IMR-90 (cell line): ENCODE data around the gene TACR2. TPM values are rescaled to one million over a fixed set of nuclear protein-coding genes. Genes with fewer than 3 reads are reported as not detected.

Experiments used
- ATAC-seq: fragments of 200-7000 bp; cut with Tn5 transposase; 2 replicates; pipeline ENCODE4 v1.9.1; 2020; ENCODE audit warnings: low read depth, mild to moderate bottlenecking, moderate library complexity
- BruUV-seq: library from RNA; stranded (reverse); fragments of 400-500 nt; replicated peaks from 2 replicates; lab custom pipeline; 2021; lab: Mats Ljungman, UMichigan
- CTCF ChIA-PET: fragments of 300-600 bp; formaldehyde crosslinking; extraction: SDS; loops from one replicate; lab custom pipeline; 2021; ENCODE audit warnings: antibody characterized with exemption; lab: Yijun Ruan, JAX
- POLR2A ChIA-PET: fragments of 300-600 bp; sonication (Branson Sonifier 250); formaldehyde crosslinking; loops from one replicate; lab custom pipeline; 2022; ENCODE audit warnings: antibody characterized with exemption; ENCODE audit not compliant: unreplicated experiment; lab: Charles Lee
- DNase-seq: peaks from one replicate; pipeline ENCODE4 v3.0.0; 2013
- H2AFZ ChIP-seq: replicated peaks from 2 replicates; pipeline ENCODE3; 2013; ENCODE audit warnings: low read length, mild to moderate bottlenecking; ENCODE audit not compliant: poor library complexity
- H2AK5ac ChIP-seq: 2 replicates; pipeline ENCODE4 v1.6.1; 2013; ENCODE audit warnings: low read depth, low read length, inconsistent platforms
- H2AK9ac ChIP-seq: replicated peaks from 2 replicates; pipeline ENCODE3; 2013; ENCODE audit warnings: mild to moderate bottlenecking, low read depth, low read length, moderate library complexity; ENCODE audit not compliant: poor library complexity
- H2BK120ac ChIP-seq: 2 replicates; pipeline ENCODE4 v1.6.1; 2013; ENCODE audit warnings: low read depth, low read length, inconsistent platforms
- H2BK15ac ChIP-seq: 3 replicates; pipeline ENCODE4 v1.6.1; 2013; ENCODE audit warnings: low read depth, low read length, inconsistent platforms
- H2BK20ac ChIP-seq: 2 replicates; pipeline ENCODE4 v1.6.1; 2013; ENCODE audit warnings: low read depth, mild to moderate bottlenecking, inconsistent platforms, low read length, moderate library complexity
- H2BK5ac ChIP-seq: 2 replicates; pipeline ENCODE4 v1.6.1; 2013; ENCODE audit warnings: mild to moderate bottlenecking, low read depth, low read length, inconsistent platforms; ENCODE audit not compliant: poor library complexity, severe bottlenecking
- H3K14ac ChIP-seq: replicated peaks from 2 replicates; pipeline ENCODE4 v1.6.1; 2013; ENCODE audit warnings: low read depth, low read length, inconsistent platforms
- H3K18ac ChIP-seq: 2 replicates; pipeline ENCODE4 v1.6.1; 2013; ENCODE audit warnings: low read depth, low read length, control low read depth
- H3K23ac ChIP-seq: 2 replicates; pipeline ENCODE4 v1.6.1; 2013; ENCODE audit warnings: low read depth, low read length, inconsistent platforms
- H3K27ac ChIP-seq: 2 replicates; pipeline ENCODE4 v1.5.1; 2013; ENCODE audit warnings: mild to moderate bottlenecking, control low read depth, low read length; ENCODE audit not compliant: insufficient read depth
- H3K27me3 ChIP-seq: 2 replicates; pipeline ENCODE4 v1.6.1; 2013; ENCODE audit warnings: low read length; ENCODE audit not compliant: control insufficient read depth, insufficient read depth
- H3K36me3 ChIP-seq: 2 replicates; pipeline ENCODE4 v1.6.1; 2013; ENCODE audit warnings: low read length, mixed read lengths; ENCODE audit not compliant: control insufficient read depth, insufficient read depth
- H3K4ac ChIP-seq: 2 replicates; pipeline ENCODE4 v1.6.1; 2013; ENCODE audit warnings: low read depth, low read length, inconsistent platforms
- H3K4me1 ChIP-seq: 2 replicates; pipeline ENCODE4 v1.6.1; 2013; ENCODE audit warnings: low read length, mixed read lengths; ENCODE audit not compliant: control insufficient read depth, insufficient read depth
- H3K4me2 ChIP-seq: 2 replicates; pipeline ENCODE4 v1.6.1; 2013; ENCODE audit warnings: low read depth, mild to moderate bottlenecking, control low read depth, low read length, moderate library complexity
- H3K4me3 ChIP-seq: 2 replicates; pipeline ENCODE4 v1.5.1; 2013; ENCODE audit warnings: low read depth, mild to moderate bottlenecking, control low read depth, low read length, moderate library complexity; ENCODE audit not compliant: insufficient read depth
- H3K56ac ChIP-seq: 2 replicates; pipeline ENCODE4 v1.6.1; 2013; ENCODE audit warnings: low read length, inconsistent platforms; ENCODE audit not compliant: insufficient read depth; ENCODE audit errors: extremely low read depth
- H3K79me1 ChIP-seq, 2 experiments: 2 replicates each; pipeline ENCODE4 v1.6.1; 2013; ENCODE audit warnings: low read length in 2 of 2, inconsistent platforms in 1 of 2, low read depth in 1 of 2
- H3K9ac ChIP-seq: 2 replicates; pipeline ENCODE4 v1.6.1; 2013; ENCODE audit warnings: low read depth, low read length, control low read depth
- H3K9me1 ChIP-seq: 2 replicates; pipeline ENCODE4 v1.6.1; 2013; ENCODE audit warnings: low read length, inconsistent platforms; ENCODE audit not compliant: insufficient read depth
- H3K9me3 ChIP-seq: 2 replicates; pipeline ENCODE4 v1.6.1; 2013; ENCODE audit warnings: low read length; ENCODE audit not compliant: control insufficient read depth, insufficient read depth
- H4K20me1 ChIP-seq: 2 replicates; pipeline ENCODE4 v1.6.1; 2013; ENCODE audit warnings: low read length, inconsistent platforms; ENCODE audit not compliant: insufficient read depth
- H4K5ac ChIP-seq: 2 replicates; pipeline ENCODE4 v1.6.1; 2013; ENCODE audit warnings: mild to moderate bottlenecking, low read depth, low read length, control low read depth
- H4K8ac ChIP-seq, 2 experiments: 2 replicates each; pipeline ENCODE4 v1.6.1; 2013; ENCODE audit warnings: low read depth in 2 of 2, low read length in 2 of 2, control low read depth in 1 of 2, inconsistent platforms in 1 of 2
- H4K91ac ChIP-seq: 2 replicates; pipeline ENCODE4 v1.6.1; 2013; ENCODE audit warnings: low read depth, low read length, inconsistent platforms; ENCODE audit not compliant: insufficient read depth
- BHLHE40 ChIP-seq: fragments of 150-350 bp; IDR thresholded peaks from 2 replicates; pipeline ENCODE4 v1.6.1; 2016; ENCODE audit warnings: mild to moderate bottlenecking, low read depth, low read length
- CEBPB ChIP-seq: IDR thresholded peaks from 2 replicates; pipeline ENCODE4 v1.6.1; 2012; ENCODE audit warnings: low read depth, low read length, improper control_type of control experiment
- CHD1 ChIP-seq: IDR thresholded peaks from 2 replicates; pipeline ENCODE4 v1.6.1; 2012; ENCODE audit warnings: low read depth, low read length, improper control_type of control experiment
- ELK1 ChIP-seq: fragments of 150-350 bp; IDR thresholded peaks from 2 replicates; pipeline ENCODE4 v1.6.1; 2016; ENCODE audit warnings: low read depth, mild to moderate bottlenecking, low read length, moderate library complexity, borderline replicate concordance
- FOS ChIP-seq: fragments of 150-350 bp; IDR thresholded peaks from 2 replicates; pipeline ENCODE4 v1.6.1; 2016; ENCODE audit warnings: low read depth, low read length
- MAFK ChIP-seq: IDR thresholded peaks from 2 replicates; pipeline ENCODE4 v1.6.1; 2012; ENCODE audit warnings: low read depth, low read length, improper control_type of control experiment
- MAZ ChIP-seq: IDR thresholded peaks from 2 replicates; pipeline ENCODE4 v1.6.1; 2012; ENCODE audit warnings: low read depth, mild to moderate bottlenecking, low read length, improper control_type of control experiment, moderate library complexity, borderline replicate concordance
- MXI1 ChIP-seq: IDR thresholded peaks from 2 replicates; pipeline ENCODE4 v1.6.1; 2012; ENCODE audit warnings: low read depth, mild to moderate bottlenecking, low read length, moderate library complexity, borderline replicate concordance
- NFE2L2 ChIP-seq: fragments of 150-350 bp; IDR thresholded peaks from 2 replicates; pipeline ENCODE4 v1.6.1; 2016; ENCODE audit warnings: low read depth, mild to moderate bottlenecking, low read length
- POLR2A ChIP-seq: IDR thresholded peaks from 2 replicates; pipeline ENCODE4 v1.6.1; 2012; ENCODE audit warnings: mild to moderate bottlenecking, low read depth, low read length
- RAD21 ChIP-seq: IDR thresholded peaks from 2 replicates; pipeline ENCODE4 v1.6.1; 2012; ENCODE audit warnings: low read length, improper control_type of control experiment
- RCOR1 ChIP-seq: IDR thresholded peaks from 2 replicates; pipeline ENCODE4 v1.6.1; 2012; ENCODE audit warnings: mild to moderate bottlenecking, low read length, improper control_type of control experiment; ENCODE audit not compliant: insufficient replicate concordance
- RFX5 ChIP-seq: IDR thresholded peaks from 2 replicates; pipeline ENCODE4 v1.8.0; 2012; ENCODE audit warnings: low read depth, mild to moderate bottlenecking, low read length, moderate library complexity
- SMC3 ChIP-seq: fragments of 150-350 bp; IDR thresholded peaks from 2 replicates; pipeline ENCODE4 v1.6.1; 2016; ENCODE audit warnings: low read depth, mild to moderate bottlenecking, antibody characterized with exemption, low read length, moderate library complexity
- WGBS, 2 experiments: methylation state at CpG; one replicate each; pipeline versions ENCODE4 v1.1.5 to v1.1.7; 2013; ENCODE audit warnings: missing lambda C conversion rate in 2 of 2; ENCODE audit not compliant: insufficient read length in 1 of 2; ENCODE audit errors: extremely low coverage in 2 of 2; 5-methylcytosine and 5-hydroxymethylcytosine counted together
- dilution Hi-C: fragments of 300-500 bp; cut with HindIII; formaldehyde crosslinking; loops from one replicate; pipeline ENCODE4 v1.14.3; 2018; ENCODE audit warnings: low sequenced_read_pairs; ENCODE audit not compliant: unreplicated experiment
- in situ Hi-C: fragments of 300-500 bp; cut with MboI; formaldehyde crosslinking; loops from 3 replicates; pipeline ENCODE4 v1.14.3; 2019; ENCODE audit warnings: low sequenced_read_pairs, inconsistent platforms, mixed read lengths
- intact Hi-C: fragments of 100-400 bp; cut with micrococcal nuclease; formaldehyde crosslinking; loops from 2 replicates; pipeline ENCODE4 v1.10.0; 2022
- polyA plus RNA-seq, 3 experiments: library from polyadenylated mRNA; depleted of rRNA; stranded (reverse); fragments of >200 nt; gene quantifications; 2 replicates each; pipeline ENCODE4 v1.2.3, GENCODE V29; 2012; ENCODE audit warnings: low replicate concordance in 1 of 3
- total RNA-seq: library from RNA; depleted of rRNA; stranded (reverse); fragments of >200 nt; gene quantifications from 2 replicates; pipeline ENCODE4 v1.2.3, GENCODE V29; 2012
- TF ChIP-seq, protein P1 (sequence below): conservative IDR thresholded peaks from 2 replicates; pipeline ENCODE4 v1.5.1; 2012; ENCODE audit warnings: mild to moderate bottlenecking, low read depth, low read length, improper control_type of control experiment
- TF ChIP-seq, protein P2 (sequence below): fragments of 150-350 bp; IDR thresholded peaks from 2 replicates; pipeline ENCODE4 v1.6.1; 2017; ENCODE audit warnings: mild to moderate bottlenecking, antibody characterized with exemption, low read length, low read depth

TACR2 gene
- total and polyA plus RNA-seq, 2 of the 4 experiments (the other 2 are of a cell fraction): not detected

DNA sequence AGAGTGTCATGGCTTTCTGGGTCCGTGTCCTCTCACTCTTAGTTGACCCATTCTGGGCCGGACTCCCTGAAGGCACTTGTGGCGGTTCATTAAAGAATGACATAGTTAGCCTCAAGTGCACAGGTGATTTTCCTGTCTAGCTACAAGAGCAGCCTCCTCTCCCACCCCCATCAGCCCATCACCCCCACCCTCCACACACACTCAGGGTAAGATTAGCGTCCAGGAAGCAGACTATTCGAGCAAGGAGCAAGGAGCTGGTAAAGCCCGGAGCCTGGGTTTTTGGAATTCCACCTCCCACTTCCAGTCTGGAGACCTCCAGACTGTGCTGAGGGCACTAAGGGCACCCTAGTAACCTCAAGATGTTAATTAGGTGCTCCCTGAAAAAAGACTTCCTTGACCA, 39.5 kb downstream of the TACR2 start:
- POLR2A ChIA-PET: interaction anchor here (0.6 kb wide), 1 partner anchor 176 kb away, joined by 5 read pairs; no protein-coding TSS in a partner anchor
- peaks cover 5% of the 10 kb centered on the region for H3K4me1 ChIP-seq

More for the DNA sequence above, 39.5 kb downstream of the TACR2 start:
- Histone ChIP-seq H3K14ac (no peak overlapping the region), H3K27me3 (no peaks in the 10 kb centered on the region), H3K4me2 (no peak overlapping the region), H3K23ac (no peak overlapping the region), H2AFZ (no peak overlapping the region), H2BK5ac (no peak overlapping the region), H3K79me1 (peaks cover 6 to 25% of the 10 kb centered on the region in 2 experiments; a peak in 3 of 4 replicates), H2BK20ac (no peak overlapping the region), H2AK9ac (no peak overlapping the region), H3K56ac (no peak overlapping the region), H4K20me1 (no peaks in the 10 kb centered on the region; the same call in 1 of the 2 replicates), H3K9me1 (0 out of 2 replicates have a peak, but pooled peaks cover 5% of the 10 kb centered on the region), H3K9me3 (no peaks in the 10 kb centered on the region), H3K18ac (no peak overlapping the region), H4K8ac (no peak overlapping the region), H3K4ac (no peak overlapping the region), H3K9ac (no peak overlapping the region), H3K36me3 (peaks cover 34% of the 10 kb centered on the region), H3K4me3 (no peak overlapping the region), H3K27ac (no peak overlapping the region), H2BK15ac (no peak overlapping the region), H4K91ac (no peak overlapping the region), H2AK5ac (no peak overlapping the region), H2BK120ac (no peak overlapping the region), H4K5ac (no peak overlapping the region)
- intact Hi-C loops (no loop called here), in situ Hi-C loops (no loop called here), dilution Hi-C loops (no loop called here)
- no peak for ATAC-seq
- DNase-seq: no peak
- TF ChIP-seq FOS (no peak), MAZ (no peak), CHD1 (no peak), BHLHE40 (no peak), MAFK (no peak), NFE2L2 (no peak), CEBPB (no peak), POLR2A (no peak), RFX5 (no peak), ELK1 (no peak), RCOR1 (no peak), RAD21 (no peak), SMC3 (no peak), MXI1 (no peak)
- TF ChIP-seq, protein P1, sequence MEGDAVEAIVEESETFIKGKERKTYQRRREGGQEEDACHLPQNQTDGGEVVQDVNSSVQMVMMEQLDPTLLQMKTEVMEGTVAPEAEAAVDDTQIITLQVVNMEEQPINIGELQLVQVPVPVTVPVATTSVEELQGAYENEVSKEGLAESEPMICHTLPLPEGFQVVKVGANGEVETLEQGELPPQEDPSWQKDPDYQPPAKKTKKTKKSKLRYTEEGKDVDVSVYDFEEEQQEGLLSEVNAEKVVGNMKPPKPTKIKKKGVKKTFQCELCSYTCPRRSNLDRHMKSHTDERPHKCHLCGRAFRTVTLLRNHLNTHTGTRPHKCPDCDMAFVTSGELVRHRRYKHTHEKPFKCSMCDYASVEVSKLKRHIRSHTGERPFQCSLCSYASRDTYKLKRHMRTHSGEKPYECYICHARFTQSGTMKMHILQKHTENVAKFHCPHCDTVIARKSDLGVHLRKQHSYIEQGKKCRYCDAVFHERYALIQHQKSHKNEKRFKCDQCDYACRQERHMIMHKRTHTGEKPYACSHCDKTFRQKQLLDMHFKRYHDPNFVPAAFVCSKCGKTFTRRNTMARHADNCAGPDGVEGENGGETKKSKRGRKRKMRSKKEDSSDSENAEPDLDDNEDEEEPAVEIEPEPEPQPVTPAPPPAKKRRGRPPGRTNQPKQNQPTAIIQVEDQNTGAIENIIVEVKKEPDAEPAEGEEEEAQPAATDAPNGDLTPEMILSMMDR: no peak
- TF ChIP-seq, protein P2, sequence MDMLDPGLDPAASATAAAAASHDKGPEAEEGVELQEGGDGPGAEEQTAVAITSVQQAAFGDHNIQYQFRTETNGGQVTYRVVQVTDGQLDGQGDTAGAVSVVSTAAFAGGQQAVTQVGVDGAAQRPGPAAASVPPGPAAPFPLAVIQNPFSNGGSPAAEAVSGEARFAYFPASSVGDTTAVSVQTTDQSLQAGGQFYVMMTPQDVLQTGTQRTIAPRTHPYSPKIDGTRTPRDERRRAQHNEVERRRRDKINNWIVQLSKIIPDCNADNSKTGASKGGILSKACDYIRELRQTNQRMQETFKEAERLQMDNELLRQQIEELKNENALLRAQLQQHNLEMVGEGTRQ: no peak
- no TSS peak for BruUV-seq
- CTCF ChIA-PET: no interaction called here
- WGBS, 2 experiments: no CpG with 5 or more reads among the region's 6 CpGs
